Muscle of leg (tissue), 11 donors: ENCODE results near the gene DISP3. TPM values are rescaled to one million over a fixed set of nuclear protein-coding genes. Genes with fewer than 3 reads are reported as not detected.

Experiments
- DNase-seq: peaks from one replicate; pipeline ENCODE4 v3.0.0; 2013
- H3K27ac ChIP-seq: one replicate; pipeline ENCODE4 v1.5.1; 2013; ENCODE audit warnings: mild to moderate bottlenecking, low read length, control low read depth
- H3K27me3 ChIP-seq: one replicate; pipeline ENCODE4 v1.6.1; 2013; ENCODE audit warnings: low read length; ENCODE audit not compliant: control insufficient read depth, insufficient read depth
- H3K36me3 ChIP-seq: one replicate; pipeline ENCODE4 v1.6.1; 2013; ENCODE audit warnings: low read length; ENCODE audit not compliant: control insufficient read depth, insufficient read depth
- H3K4me1 ChIP-seq: one replicate; pipeline ENCODE4 v1.6.1; 2013; ENCODE audit warnings: low read length; ENCODE audit not compliant: control insufficient read depth, insufficient read depth
- H3K4me3 ChIP-seq: one replicate; pipeline ENCODE4 v1.5.1; 2013; ENCODE audit warnings: low read length, control low read depth
- H3K9me3 ChIP-seq: replicated peaks from 2 replicates; pipeline ENCODE4 v1.6.1; 2013; ENCODE audit warnings: low read depth, low read length; ENCODE audit not compliant: control insufficient read depth
- WGBS: methylation state at CpG from one replicate; pipeline ENCODE4 v1.1.5; 2013; ENCODE audit warnings: missing lambda C conversion rate; ENCODE audit not compliant: insufficient coverage; 5-methylcytosine and 5-hydroxymethylcytosine counted together
- polyA plus RNA-seq, 8 donors: library from polyadenylated mRNA; unstranded; fragments of 120-200 nt; gene quantifications; one replicate each; pipeline versions ENCODE4 v1.2.1 to v1.2.3, GENCODE V29; 2013; ENCODE audit warnings: inconsistent platforms in 1 of 8, low replicate concordance in 1 of 8; ENCODE audit not compliant: insufficient read length in 8 of 8, insufficient read depth in 1 of 8
- total RNA-seq: library from RNA; stranded (reverse); fragments of 120-200 nt; gene quantifications from one replicate; pipeline ENCODE4 v1.2.4, GENCODE V29; 2013

DISP3 gene
- total and polyA plus RNA-seq, 9 donors: 0.09 to 0.58 (median 0.18) TPM

GRCh38 chr1:11513681-11514080 is 34.7 kb downstream of the DISP3 start:
- no peaks in the 10 kb centered on the region for H3K4me1 ChIP-seq
- no peak overlapping the region for H3K27ac ChIP-seq
- H3K9me3 ChIP-seq: no peaks in the 10 kb centered on the region
- no peaks in the 10 kb centered on the region for H3K36me3 ChIP-seq
- no peak for DNase-seq
- WGBS: no CpG with 5 or more reads among the region's 1 CpG
- H3K4me3 ChIP-seq: no peak overlapping the region
- H3K27me3 ChIP-seq: no peaks in the 10 kb centered on the region

DNA sequence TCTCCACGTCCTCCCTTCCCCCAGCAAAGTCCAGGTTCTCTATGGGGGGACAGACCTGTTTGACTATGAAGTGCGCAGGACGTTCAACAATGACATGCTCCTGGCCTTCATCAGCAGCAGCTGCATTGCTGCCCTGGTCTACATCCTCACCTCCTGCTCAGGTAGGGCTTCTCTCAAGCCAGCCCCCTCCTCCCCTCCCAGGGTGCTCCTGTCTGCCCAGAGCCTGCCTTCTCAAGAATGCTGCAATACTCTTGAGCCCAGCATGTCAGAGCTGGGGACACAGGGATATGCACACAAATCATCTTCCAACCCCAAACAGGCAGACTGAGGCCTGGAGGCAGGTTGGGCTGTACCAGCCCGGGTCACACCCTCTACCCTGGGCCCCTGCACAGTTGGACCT is 35.4 kb downstream of the DISP3 start:
- WGBS: 76% methylated on average over 3 of the region's 4 CpGs
- Histone ChIP-seq H3K4me1 (no peaks in the 10 kb centered on the region), H3K36me3 (no peaks in the 10 kb centered on the region), H3K4me3 (no peak overlapping the region), H3K27me3 (no peaks in the 10 kb centered on the region), H3K9me3 (no peaks in the 10 kb centered on the region), H3K27ac (no peak overlapping the region)
- no peak for DNase-seq

- no peaks in the 10 kb centered on the region for H3K9me3 ChIP-seq
- H3K27ac ChIP-seq: no peak overlapping the region
- no peak overlapping the region for H3K4me3 ChIP-seq
- 90% methylated on average over 16 of the region's 21 CpGs for WGBS
- H3K4me1 ChIP-seq: no peaks in the 10 kb centered on the region
- no peaks in the 10 kb centered on the region for H3K27me3 ChIP-seq
- DNase-seq: no peak
- H3K36me3 ChIP-seq: no peaks in the 10 kb centered on the region
These were observed 36.7 kb downstream of the DISP3 start for GRCh38 chr1:11515368-11516300.

GRCh38 chr1:11516961-11517635 is 38.1 kb downstream of the DISP3 start:
- no peaks in the 10 kb centered on the region for H3K27me3 ChIP-seq
- H3K4me3 ChIP-seq: no peak overlapping the region
- no peaks in the 10 kb centered on the region for H3K4me1 ChIP-seq
- no peak overlapping the region for H3K27ac ChIP-seq
- no peaks in the 10 kb centered on the region for H3K9me3 ChIP-seq
- WGBS: 79% methylated on average over 9 of the region's 9 CpGs
- no peak for DNase-seq
- H3K36me3 ChIP-seq: no peaks in the 10 kb centered on the region

- 85% methylated on average over 14 of the region's 16 CpGs for WGBS
- no peak for DNase-seq
- H3K4me3 ChIP-seq: no peak overlapping the region
These were observed 39.2 kb downstream of the DISP3 start for GRCh38 chr1:11518016-11518701.

DNA sequence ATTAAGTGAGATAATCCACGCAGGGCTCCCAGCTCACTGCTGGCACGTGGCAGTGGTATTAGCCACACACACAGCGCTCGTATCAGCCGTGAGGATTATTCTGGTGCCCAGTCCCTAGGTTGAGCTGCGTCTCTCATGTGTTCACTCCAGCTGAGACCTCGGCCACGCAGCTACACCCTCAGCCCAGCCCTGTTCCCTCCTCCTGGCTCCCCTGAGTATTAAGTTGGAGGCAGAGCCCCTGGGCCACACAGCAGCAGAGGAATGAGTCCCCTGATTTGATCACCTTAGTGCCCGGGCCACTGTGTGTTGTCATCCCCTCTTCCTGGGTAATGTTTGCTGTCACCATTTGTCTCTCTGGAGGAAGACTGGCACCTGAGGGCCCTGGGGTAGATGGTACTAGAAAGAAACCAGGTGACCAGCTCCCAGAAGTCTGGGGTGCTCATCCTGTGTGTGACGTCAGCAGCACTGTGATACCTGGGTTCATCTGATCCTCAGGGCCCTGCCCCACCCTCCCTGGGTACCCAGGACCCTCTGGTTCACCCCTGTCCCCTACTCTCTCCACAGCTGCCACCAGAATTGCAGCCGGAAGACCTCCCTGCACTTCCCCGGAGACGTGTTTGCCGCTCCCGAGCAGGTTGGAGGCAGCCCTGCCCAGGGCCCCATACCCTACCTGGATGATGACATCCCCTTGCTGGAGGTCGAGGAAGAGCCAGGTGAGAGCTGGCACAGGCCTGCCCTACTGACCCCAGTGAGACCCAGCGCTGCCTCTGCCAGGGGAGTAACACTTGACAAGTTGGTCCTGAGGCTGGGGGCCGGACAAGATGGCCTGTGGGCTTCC is 40.1 kb downstream of the DISP3 start:
- H3K4me3 ChIP-seq: no peak overlapping the region
- no peaks in the 10 kb centered on the region for H3K4me1 ChIP-seq
- H3K27me3 ChIP-seq: no peaks in the 10 kb centered on the region
- 79% methylated on average over 18 of the region's 18 CpGs for WGBS
- no peak overlapping the region for H3K27ac ChIP-seq
- no peak for DNase-seq
- H3K9me3 ChIP-seq: no peaks in the 10 kb centered on the region
- no peaks in the 10 kb centered on the region for H3K36me3 ChIP-seq

More at GRCh38 chr1:11518016-11518701, 39.2 kb downstream of the DISP3 start:
- no peaks in the 10 kb centered on the region for H3K27me3 ChIP-seq
- H3K4me1 ChIP-seq: no peaks in the 10 kb centered on the region
- no peaks in the 10 kb centered on the region for H3K36me3 ChIP-seq
- no peaks in the 10 kb centered on the region for H3K9me3 ChIP-seq
- no peak overlapping the region for H3K27ac ChIP-seq

- WGBS: 73% methylated on average over 9 of the region's 13 CpGs
- Histone ChIP-seq H3K9me3 (no peaks in the 10 kb centered on the region), H3K4me1 (no peaks in the 10 kb centered on the region), H3K4me3 (no peak overlapping the region), H3K27ac (no peak overlapping the region), H3K36me3 (no peaks in the 10 kb centered on the region), H3K27me3 (no peaks in the 10 kb centered on the region)
- DNase-seq: no peak
These were observed 40.7 kb downstream of the DISP3 start for GRCh38 chr1:11519629-11520031.

- DNase-seq: no peak
- no peak overlapping the region for H3K27ac ChIP-seq
- 91% methylated on average over 20 of the region's 23 CpGs for WGBS
- H3K27me3 ChIP-seq: no peaks in the 10 kb centered on the region
- no peaks in the 10 kb centered on the region for H3K4me1 ChIP-seq
- H3K9me3 ChIP-seq: no peaks in the 10 kb centered on the region
- H3K36me3 ChIP-seq: no peaks in the 10 kb centered on the region
- no peak overlapping the region for H3K4me3 ChIP-seq
These were observed 41.7 kb downstream of the DISP3 start for GRCh38 chr1:11520531-11521233.
